Sigmoid colon (tissue), 7 donors: Measurements from ENCODE around the gene AP3B2. TPM values are rescaled to one million over a fixed set of nuclear protein-coding genes. Genes with fewer than 3 reads are reported as not detected.

Experiments
- DNase-seq: peaks from one replicate; pipeline ENCODE4 v3.0.0-alpha.2; 2019
- H3K27ac ChIP-seq, 4 donors: fragments of 200-600 bp; sonication (generic); one replicate each; pipeline ENCODE4 v1.5.1; 2016 to 2019; ENCODE audit warnings: mild to moderate bottlenecking in 1 of 4
- H3K27me3 ChIP-seq, 3 donors: fragments of 200-600 bp; sonication (generic); one replicate each; pipeline ENCODE4 v1.5.1; 2019; ENCODE audit warnings: mild to moderate bottlenecking in 1 of 3
- H3K36me3 ChIP-seq, 4 donors: fragments of 200-600 bp; sonication (generic); one replicate each; pipeline ENCODE4 v1.5.1; 2016 to 2019
- H3K4me1 ChIP-seq, 4 donors: fragments of 200-600 bp; sonication (generic); one replicate each; pipeline ENCODE4 v1.5.1; 2017 to 2019
- H3K4me3 ChIP-seq, 4 donors: fragments of 200-600 bp; sonication (generic); one replicate each; pipeline ENCODE4 v1.5.1; 2017 to 2019; ENCODE audit warnings: mild to moderate bottlenecking in 2 of 4, moderate library complexity in 1 of 4
- H3K9me3 ChIP-seq, 4 donors: fragments of 200-600 bp in 3 of 4; sonication (generic) in 3 of 4; one replicate each; pipeline versions ENCODE4 v1.5.1 to v1.6.1; 2013 to 2019
- EP300 ChIP-seq, 4 donors: sonication (generic); formaldehyde crosslinking; IDR thresholded peaks; one replicate each; pipeline ENCODE4 v1.6.1; 2017; ENCODE audit warnings: antibody characterized with exemption in 4 of 4
- POLR2A ChIP-seq, 2 donors: fragments of 450-650 bp; IDR thresholded peaks; one replicate each; pipeline ENCODE4 v1.6.1; 2016; ENCODE audit warnings: antibody characterized with exemption in 2 of 2, mild to moderate bottlenecking in 2 of 2, moderate library complexity in 2 of 2
- POLR2AphosphoS5 ChIP-seq, 4 donors: sonication (generic); formaldehyde crosslinking; IDR thresholded peaks; one replicate each; pipeline ENCODE4 v1.6.1; 2017; ENCODE audit warnings: antibody characterized with exemption in 4 of 4
- WGBS, 2 donors: extraction: QIAGEN DNeasy Blood & Tissue Kit; methylation state at CpG; one replicate each; pipeline ENCODE4 v1.1.7; 2013; 5-methylcytosine and 5-hydroxymethylcytosine counted together
- intact Hi-C: fragments of 100-400 bp; cut with DNase I; formaldehyde crosslinking; loops from one replicate; pipeline ENCODE4 v1.15.1; 2023
- polyA plus RNA-seq, 3 donors: library from polyadenylated mRNA; stranded (reverse); fragments of 200-250 nt; gene quantifications; one replicate each; pipeline ENCODE4 v1.2.3, GENCODE V29; 2013
- total RNA-seq, 4 donors: library from RNA; depleted of rRNA; stranded (reverse); fragments of >200 nt; gene quantifications; one replicate each; pipeline ENCODE4 v1.1.0, GENCODE V29; 2016
- TF ChIP-seq, protein P1 (sequence below), 4 experiments: fragments of 450-650 bp in 3 of 4; fragments of 200-600 bp in 1 of 4; IDR thresholded peaks; one replicate each; pipeline ENCODE4 v1.5.1; 2016 to 2019; ENCODE audit warnings: antibody characterized with exemption in 4 of 4, mild to moderate bottlenecking in 3 of 4, moderate library complexity in 2 of 4
- donor health status: healthy with polysubstance abuse.
- donor health status: Bipolar disorder and iron deficiency.
- donor health status: healthy.

The AP3B2 gene
- total and polyA plus RNA-seq, 7 donors, result 0.60 to 9.3 (median 1.9) TPM; not detected in 1

DNA sequence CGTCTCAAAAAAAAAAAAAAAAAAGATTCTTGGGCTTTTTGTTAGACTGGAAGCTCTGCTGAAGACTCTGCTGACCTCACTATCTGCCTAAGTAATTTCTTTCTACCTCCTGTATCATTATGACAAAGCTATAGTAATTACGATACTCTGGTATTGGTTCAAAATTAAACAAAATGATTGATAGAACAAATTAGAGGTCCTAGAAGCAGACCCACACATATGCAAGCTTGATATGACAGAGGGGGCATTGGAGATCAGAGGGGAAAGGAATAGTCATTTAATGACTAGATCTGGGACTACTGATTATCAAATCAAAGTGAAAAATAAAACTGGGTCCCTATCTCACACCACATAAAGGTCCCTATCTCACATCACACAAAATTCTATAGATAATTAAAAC lies 21.9 kb upstream of the AP3B2 start:
- no peaks in the 10 kb centered on the region for H3K36me3 ChIP-seq
- WGBS, 2 donors, result 84 to 94% methylated on average over 2 of the region's 2 CpGs
- TF ChIP-seq POLR2A (IDR thresholded peaks at IDR 0.05) (no peak), EP300 (IDR thresholded peaks at IDR 0.05) (no peak), POLR2AphosphoS5 (IDR thresholded peaks at IDR 0.05) (no peak)
- TF ChIP-seq, protein P1, sequence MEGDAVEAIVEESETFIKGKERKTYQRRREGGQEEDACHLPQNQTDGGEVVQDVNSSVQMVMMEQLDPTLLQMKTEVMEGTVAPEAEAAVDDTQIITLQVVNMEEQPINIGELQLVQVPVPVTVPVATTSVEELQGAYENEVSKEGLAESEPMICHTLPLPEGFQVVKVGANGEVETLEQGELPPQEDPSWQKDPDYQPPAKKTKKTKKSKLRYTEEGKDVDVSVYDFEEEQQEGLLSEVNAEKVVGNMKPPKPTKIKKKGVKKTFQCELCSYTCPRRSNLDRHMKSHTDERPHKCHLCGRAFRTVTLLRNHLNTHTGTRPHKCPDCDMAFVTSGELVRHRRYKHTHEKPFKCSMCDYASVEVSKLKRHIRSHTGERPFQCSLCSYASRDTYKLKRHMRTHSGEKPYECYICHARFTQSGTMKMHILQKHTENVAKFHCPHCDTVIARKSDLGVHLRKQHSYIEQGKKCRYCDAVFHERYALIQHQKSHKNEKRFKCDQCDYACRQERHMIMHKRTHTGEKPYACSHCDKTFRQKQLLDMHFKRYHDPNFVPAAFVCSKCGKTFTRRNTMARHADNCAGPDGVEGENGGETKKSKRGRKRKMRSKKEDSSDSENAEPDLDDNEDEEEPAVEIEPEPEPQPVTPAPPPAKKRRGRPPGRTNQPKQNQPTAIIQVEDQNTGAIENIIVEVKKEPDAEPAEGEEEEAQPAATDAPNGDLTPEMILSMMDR (IDR thresholded peaks at IDR 0.05), result no peak
- no peaks in the 10 kb centered on the region for H3K9me3 ChIP-seq
- intact Hi-C loops, result no loop called here
- no peak for DNase-seq
- no peaks in the 10 kb centered on the region for H3K4me1 ChIP-seq
- no peaks in the 10 kb centered on the region for H3K27me3 ChIP-seq
- H3K27ac ChIP-seq, result no peak overlapping the region
- no peak overlapping the region for H3K4me3 ChIP-seq

DNA sequence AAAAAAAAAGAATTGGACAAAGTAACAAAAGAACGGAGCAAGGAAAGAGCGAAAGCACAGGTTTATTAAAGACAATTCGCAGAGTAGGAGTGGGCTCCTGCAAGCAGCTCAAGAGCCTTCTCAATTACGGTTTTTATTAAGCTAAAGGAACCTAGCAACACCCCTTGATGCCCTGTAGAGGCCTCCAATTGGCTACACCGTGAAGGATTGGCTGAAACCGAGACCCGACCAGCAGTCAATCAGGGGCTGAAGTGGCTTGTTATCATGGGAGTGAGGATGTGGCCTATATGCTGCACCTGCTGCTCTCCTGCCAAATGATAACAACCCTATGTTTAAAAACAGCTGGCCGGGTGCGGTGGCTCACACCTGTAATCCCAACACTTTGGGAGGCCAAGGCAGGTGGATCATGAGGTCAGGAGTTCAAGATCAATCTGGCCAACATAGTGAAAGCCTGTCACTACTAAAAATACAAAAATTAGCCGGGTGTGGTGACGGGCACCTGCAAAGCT lies 20.4 kb upstream of the AP3B2 start:
- TF ChIP-seq, protein P1 (IDR thresholded peaks at IDR 0.05), result no peak
- TF ChIP-seq EP300 (IDR thresholded peaks at IDR 0.05) (no peak), POLR2AphosphoS5 (IDR thresholded peaks at IDR 0.05) (no peak), POLR2A (IDR thresholded peaks at IDR 0.05) (no peak)
- 94% methylated on average over 11 of the region's 11 CpGs for WGBS, 2 donors
- H3K4me3 ChIP-seq, result no peak overlapping the region
- H3K27ac ChIP-seq, result no peak overlapping the region
- no peaks in the 10 kb centered on the region for H3K36me3 ChIP-seq
- H3K9me3 ChIP-seq, result no peaks in the 10 kb centered on the region
- DNase-seq, result no peak
- H3K4me1 ChIP-seq, result no peaks in the 10 kb centered on the region
- intact Hi-C loops, result no loop called here
- no peaks in the 10 kb centered on the region for H3K27me3 ChIP-seq

DNA sequence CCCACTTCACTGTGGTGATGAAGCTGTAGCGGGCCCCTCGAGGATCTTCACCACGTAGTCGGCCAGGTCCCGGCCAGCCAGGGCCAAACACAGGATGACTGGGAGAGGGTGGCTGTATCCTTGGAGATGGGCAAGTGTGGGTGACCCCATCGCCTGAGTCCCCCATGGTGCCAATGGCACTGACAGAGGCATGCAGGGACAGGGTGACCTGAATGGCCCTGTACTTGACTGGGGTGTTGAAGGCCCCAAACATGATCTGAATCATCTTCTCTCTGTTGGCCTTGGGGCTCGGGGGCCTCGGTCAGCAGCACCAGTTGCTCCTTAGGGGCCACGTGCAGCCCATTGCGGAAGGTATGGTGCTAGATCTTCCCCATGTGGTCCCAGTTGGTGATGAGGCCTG lies 17.1 kb upstream of the AP3B2 start:
- H3K4me3 ChIP-seq, result no peak overlapping the region
- H3K27me3 ChIP-seq, result no peaks in the 10 kb centered on the region
- H3K27ac ChIP-seq, result no peak overlapping the region
- no peak for DNase-seq
- no peaks in the 10 kb centered on the region for H3K4me1 ChIP-seq
- TF ChIP-seq EP300 (IDR thresholded peaks at IDR 0.05), result no peak
- intact Hi-C loops, result no loop called here
- no peaks in the 10 kb centered on the region for H3K9me3 ChIP-seq
- H3K36me3 ChIP-seq, result no peaks in the 10 kb centered on the region
- WGBS, 2 donors, result 95% methylated on average over 10 of the region's 10 CpGs

DNA sequence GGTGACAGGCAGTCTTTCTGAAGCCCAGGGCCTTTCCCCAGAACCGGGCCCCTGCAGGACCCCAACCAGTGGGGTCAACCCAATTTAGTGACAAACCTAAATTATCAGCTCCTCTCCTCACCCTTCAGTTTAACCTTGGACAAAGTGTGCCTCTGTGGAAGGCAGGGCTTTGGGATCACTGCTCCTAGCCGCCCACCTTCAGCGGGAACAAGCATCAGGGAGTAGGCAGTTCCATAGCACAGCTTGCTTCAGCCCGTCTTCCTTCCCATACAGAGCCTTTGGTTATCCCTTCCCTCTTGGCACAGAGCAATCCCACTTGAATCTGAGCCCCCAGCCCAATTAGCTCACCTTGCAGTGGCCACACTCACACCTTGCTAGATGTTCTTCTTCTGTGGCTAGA lies 5.3 kb upstream of the AP3B2 start:
- H3K27ac ChIP-seq, result no peak overlapping the region
- no peaks in the 10 kb centered on the region for H3K9me3 ChIP-seq
- H3K4me1 ChIP-seq, result peaks cover 0 to 7% (median 5%) of the 10 kb centered on the region in 4 donors
- TF ChIP-seq POLR2AphosphoS5 (IDR thresholded peaks at IDR 0.05), result no peak
- TF ChIP-seq EP300 (IDR thresholded peaks at IDR 0.05), result no peak
- TF ChIP-seq POLR2A (IDR thresholded peaks at IDR 0.05), result no peak
- H3K4me3 ChIP-seq, result no peak overlapping the region
- no peak for DNase-seq
- intact Hi-C loops, result no loop called here
- H3K36me3 ChIP-seq, result no peaks in the 10 kb centered on the region
- whole genome bisulfite sequencing, 2 donors, result 91 to 92% methylated on average over 4 of the region's 4 CpGs
- peaks cover 0 to 6% (median 2%) of the 10 kb centered on the region in 3 donors for H3K27me3 ChIP-seq

DNA sequence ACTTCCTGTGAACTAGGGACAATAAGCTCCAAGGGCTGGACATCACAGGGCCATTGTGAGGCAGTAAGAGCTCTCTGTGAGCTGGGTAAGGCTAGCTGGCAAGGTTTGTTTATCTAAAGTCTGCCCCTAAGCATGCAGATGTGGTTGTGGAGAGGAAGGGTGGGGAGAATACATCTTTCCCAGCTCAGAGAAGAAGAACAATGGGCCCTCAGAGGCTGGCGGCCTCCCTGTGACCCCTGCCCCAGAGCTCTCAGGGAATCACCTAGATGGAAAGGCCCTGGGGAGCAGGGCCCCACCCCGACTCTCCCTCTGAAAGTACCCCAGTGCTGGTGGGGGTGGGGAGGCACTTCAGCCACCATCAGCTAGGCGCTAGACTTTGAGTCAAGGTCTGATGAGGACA lies 4.3 kb upstream of the AP3B2 start:
- intact Hi-C loops, result no loop called here
- H3K27me3 ChIP-seq, result peaks cover 0 to 6% (median 2%) of the 10 kb centered on the region in 3 donors
- no peak overlapping the region for H3K4me3 ChIP-seq
- H3K36me3 ChIP-seq, result no peaks in the 10 kb centered on the region
- TF ChIP-seq EP300 (IDR thresholded peaks at IDR 0.05) (no peak), POLR2AphosphoS5 (IDR thresholded peaks at IDR 0.05) (no peak), POLR2A (IDR thresholded peaks at IDR 0.05) (no peak)
- TF ChIP-seq, protein P1 (IDR thresholded peaks at IDR 0.05), result no peak
- no peak overlapping the region for H3K27ac ChIP-seq
- no peaks in the 10 kb centered on the region for H3K9me3 ChIP-seq
- WGBS, 2 donors, result 53 to 71% methylated on average over 3 of the region's 3 CpGs
- peaks cover 0 to 15% (median 13%) of the 10 kb centered on the region in 4 donors for H3K4me1 ChIP-seq
- DNase-seq, result no peak

DNA sequence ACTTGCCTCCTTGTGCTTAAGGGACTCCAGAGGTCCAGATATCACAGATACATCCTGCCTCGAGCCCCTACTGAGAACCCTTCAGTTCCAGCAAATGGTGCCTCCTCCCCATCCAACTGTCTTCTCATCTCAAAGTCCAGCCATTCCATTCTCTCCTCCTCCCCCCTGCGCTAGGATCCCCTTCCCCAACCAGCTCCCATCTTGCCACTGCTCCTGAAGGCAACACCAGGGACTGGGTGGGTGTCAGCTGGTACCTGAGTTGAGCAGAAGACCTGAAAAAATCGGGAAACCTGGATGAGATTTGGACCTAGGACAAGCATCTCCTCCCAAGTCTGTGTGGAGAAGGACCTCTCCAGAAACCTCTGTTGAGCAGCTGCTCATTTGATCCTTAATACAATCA lies 2.4 kb upstream of the AP3B2 start:
- TF ChIP-seq POLR2AphosphoS5 (IDR thresholded peaks at IDR 0.05) (no peak), EP300 (IDR thresholded peaks at IDR 0.05) (no peak), POLR2A (IDR thresholded peaks at IDR 0.05) (no peak)
- TF ChIP-seq, protein P1 (IDR thresholded peaks at IDR 0.05), result no peak
- Histone ChIP-seq H3K9me3 (no peaks in the 10 kb centered on the region), H3K27ac (no peak overlapping the region), H3K4me3 (no peak overlapping the region), H3K4me1 (peaks cover 0 to 18% (median 15%) of the 10 kb centered on the region in 4 donors), H3K27me3 (peaks cover 0 to 6% (median 0%) of the 10 kb centered on the region in 3 donors), H3K36me3 (no peaks in the 10 kb centered on the region)
- 80 to 84% methylated on average over 3 of the region's 3 CpGs for WGBS, 2 donors
- intact Hi-C loops, result no loop called here
- no peak for DNase-seq
